Measurements from ENCODE around the gene PLEKHA8.

PLEKHA8 gene

GRCh38 chr7:30177965-30178364 lies 149.8 kb downstream of the PLEKHA8 start:
- no peaks in the 10 kb centered on the region for H4K20me1 ChIP-seq (ENCODE audit: control insufficient read depth, insufficient read depth, low read depth, low read length)
- H3K4me3 ChIP-seq (ENCODE audit: low read length): no peak overlapping the region
- TF ChIP-seq EZH2phosphoT487 (IDR thresholded peaks at IDR 0.05; ENCODE audit: borderline replicate concordance, low read length) (no peak), CTCF (IDR thresholded peaks at IDR 0.05; ENCODE audit: low read depth, low read length, poor library complexity, severe bottlenecking) (no peak)
- peaks cover 30% of the 10 kb centered on the region for H3K4me1 ChIP-seq (ENCODE audit: control insufficient read depth, low read length)
- no peaks in the 10 kb centered on the region for H3F3A ChIP-seq (ENCODE audit: control insufficient read depth, insufficient read depth)
- no peaks in the 10 kb centered on the region for H3K79me2 ChIP-seq (ENCODE audit: control insufficient read depth, low read length)
- H3K27me3 ChIP-seq (ENCODE audit: control insufficient read depth, low read length): no peaks in the 10 kb centered on the region
- H3K9me2 ChIP-seq (replicated peaks; ENCODE audit: control insufficient read depth, low read length): no peaks in the 10 kb centered on the region
- H3K27ac ChIP-seq (ENCODE audit: low read depth, low read length): no peak overlapping the region
- H3K4me2 ChIP-seq (ENCODE audit: low read length): no peak overlapping the region
- no peaks in the 10 kb centered on the region for H3K36me3 ChIP-seq (ENCODE audit: control insufficient read depth, low read length)
- no peaks in the 10 kb centered on the region for H3K9me3 ChIP-seq (ENCODE audit: control insufficient read depth, insufficient read depth, low read length)

DNA sequence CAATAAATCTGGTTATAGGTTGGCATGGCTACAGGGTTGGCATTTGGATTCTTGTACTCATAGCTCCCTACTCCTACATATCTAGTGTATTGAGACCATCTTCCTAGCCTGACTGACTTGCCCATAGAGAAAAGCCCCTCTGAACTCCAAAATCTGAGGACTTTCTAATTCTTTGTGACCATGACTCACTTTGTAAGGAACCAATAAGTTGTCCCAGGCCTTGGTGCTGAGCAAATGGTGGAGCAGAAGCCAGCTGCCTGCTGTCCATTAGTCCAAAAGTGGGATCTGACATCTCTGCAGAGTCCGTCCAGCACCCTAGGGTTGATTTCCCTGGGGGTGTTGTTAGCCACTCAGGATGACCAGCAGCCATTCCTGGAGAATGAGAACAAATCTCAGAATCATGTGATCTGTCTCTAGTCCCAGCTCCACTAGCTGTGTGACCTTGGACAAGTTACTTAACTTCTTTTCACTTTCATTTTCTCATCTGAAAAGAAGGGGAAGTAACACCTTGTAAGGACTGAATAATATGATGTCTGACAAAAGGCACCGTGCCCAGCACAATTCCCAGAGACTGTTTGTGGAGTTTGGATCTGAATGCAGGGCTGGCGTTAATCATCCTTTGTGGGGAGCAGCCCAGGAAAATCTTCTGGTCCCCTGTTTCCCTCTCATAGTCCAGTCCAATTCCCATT lies 150.7 kb downstream of the PLEKHA8 start:
- no peaks in the 10 kb centered on the region for H4K20me1 ChIP-seq (ENCODE audit: control insufficient read depth, insufficient read depth, low read depth, low read length)
- no peaks in the 10 kb centered on the region for H3K9me2 ChIP-seq (replicated peaks; ENCODE audit: control insufficient read depth, low read length)
- H3K4me2 ChIP-seq (ENCODE audit: low read length): peak overlapping the region; percentile 60
- no peaks in the 10 kb centered on the region for H3K9me3 ChIP-seq (ENCODE audit: control insufficient read depth, insufficient read depth, low read length)
- no peaks in the 10 kb centered on the region for H3K36me3 ChIP-seq (ENCODE audit: control insufficient read depth, low read length)
- H3K27me3 ChIP-seq (ENCODE audit: control insufficient read depth, low read length): no peaks in the 10 kb centered on the region
- H3K27ac ChIP-seq (ENCODE audit: low read depth, low read length): no peak overlapping the region
- H3K4me3 ChIP-seq (ENCODE audit: low read length): peak overlapping the region; percentile 47
- H3K4me1 ChIP-seq (ENCODE audit: control insufficient read depth, low read length): peaks cover 30% of the 10 kb centered on the region
- no peak for TF ChIP-seq CTCF (IDR thresholded peaks at IDR 0.05; ENCODE audit: low read depth, low read length, poor library complexity, severe bottlenecking)
- no peak for TF ChIP-seq EZH2phosphoT487 (IDR thresholded peaks at IDR 0.05; ENCODE audit: borderline replicate concordance, low read length)
- no peaks in the 10 kb centered on the region for H3K79me2 ChIP-seq (ENCODE audit: control insufficient read depth, low read length)
- H3F3A ChIP-seq (ENCODE audit: control insufficient read depth, insufficient read depth): no peaks in the 10 kb centered on the region

Measured in DOHH2 (cell line).